IMR-90 (cell line): ENCODE measurements around the gene EEPD1. TPM values are rescaled to one million over a fixed set of nuclear protein-coding genes. Genes with fewer than 3 reads are reported as not detected.

ENCODE experiments used
- FOS ChIP-seq: fragments of 150-350 bp; IDR thresholded peaks from 2 replicates; pipeline ENCODE4 v1.6.1; 2016; ENCODE audit warnings: low read depth, low read length
- RAD21 ChIP-seq: IDR thresholded peaks from 2 replicates; pipeline ENCODE4 v1.6.1; 2012; ENCODE audit warnings: low read length, improper control_type of control experiment
- SMC3 ChIP-seq: fragments of 150-350 bp; IDR thresholded peaks from 2 replicates; pipeline ENCODE4 v1.6.1; 2016; ENCODE audit warnings: low read depth, mild to moderate bottlenecking, antibody characterized with exemption, low read length, moderate library complexity
- polyA plus RNA-seq, 3 experiments: library from polyadenylated mRNA; depleted of rRNA; stranded (reverse); fragments of >200 nt; gene quantifications; 2 replicates each; pipeline ENCODE4 v1.2.3, GENCODE V29; 2012; ENCODE audit warnings: low replicate concordance in 1 of 3
- total RNA-seq: library from RNA; depleted of rRNA; stranded (reverse); fragments of >200 nt; gene quantifications from 2 replicates; pipeline ENCODE4 v1.2.3, GENCODE V29; 2012

EEPD1 gene
- total and polyA plus RNA-seq, 2 of the 4 experiments (the other 2 are of a cell fraction), result 7.3 to 15.2 TPM

GRCh38 chr7:36115448-36116321, 37.4 kb upstream of the EEPD1 start (continued):
- TF ChIP-seq SMC3, result no peak
- no peak for TF ChIP-seq RAD21
- TF ChIP-seq FOS, result peak; percentile 94
